HG03097 (cell line): ENCODE measurements around the gene PRDM5.
"Not testable (repeated sequence)": the region's sequence is repeated elsewhere in the genome, so short reads cannot be mapped to it uniquely, and the experiment has no call there.

Experiments used
- ATAC-seq: cut with Tn5 transposase; IDR thresholded peaks from one replicate; pipeline ENCODE4 v1.9.1; 2021; ENCODE audit not compliant: unreplicated experiment, low FRiP score

The PRDM5 gene

DNA sequence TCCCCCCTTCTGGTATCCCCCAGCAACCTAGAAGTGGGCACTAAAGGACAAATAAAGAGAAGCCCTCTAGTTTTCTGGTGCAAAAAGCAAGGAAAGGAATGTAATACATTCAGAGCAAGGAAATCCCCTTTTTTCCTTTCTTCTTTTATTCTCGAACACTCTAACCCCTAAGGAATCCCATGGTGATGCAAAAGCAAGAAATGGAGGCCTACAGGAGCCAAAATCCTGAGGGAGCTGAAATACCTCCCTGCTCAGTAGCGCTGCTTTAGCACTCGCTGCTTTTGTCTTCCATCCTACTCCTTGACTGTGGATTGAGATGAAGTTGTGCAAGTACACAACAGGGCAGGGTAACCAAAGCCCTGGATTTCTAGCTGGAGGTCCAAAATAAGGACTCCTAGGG, 251.0 kb downstream of the PRDM5 start:
- ATAC-seq: no peak

DNA sequence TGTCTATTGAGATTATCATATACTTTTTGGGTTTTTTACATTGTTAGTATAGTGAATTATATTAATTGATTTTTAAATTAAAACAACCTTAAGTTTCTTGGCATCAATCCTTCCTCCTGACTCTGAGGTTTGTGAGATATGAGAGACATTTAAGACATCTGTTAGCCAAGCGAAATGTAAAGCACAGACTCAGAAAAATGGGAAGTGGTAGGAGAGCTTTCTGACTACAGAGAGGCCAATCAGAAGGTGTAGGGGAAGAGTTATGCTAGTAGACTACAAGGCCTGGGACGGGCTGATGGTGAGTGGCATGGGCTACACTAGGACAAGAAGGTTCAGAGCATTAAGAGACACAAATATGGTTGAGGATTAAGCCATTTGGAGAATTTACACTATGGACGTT, 255.4 kb downstream of the PRDM5 start:
- ATAC-seq: no peak

DNA sequence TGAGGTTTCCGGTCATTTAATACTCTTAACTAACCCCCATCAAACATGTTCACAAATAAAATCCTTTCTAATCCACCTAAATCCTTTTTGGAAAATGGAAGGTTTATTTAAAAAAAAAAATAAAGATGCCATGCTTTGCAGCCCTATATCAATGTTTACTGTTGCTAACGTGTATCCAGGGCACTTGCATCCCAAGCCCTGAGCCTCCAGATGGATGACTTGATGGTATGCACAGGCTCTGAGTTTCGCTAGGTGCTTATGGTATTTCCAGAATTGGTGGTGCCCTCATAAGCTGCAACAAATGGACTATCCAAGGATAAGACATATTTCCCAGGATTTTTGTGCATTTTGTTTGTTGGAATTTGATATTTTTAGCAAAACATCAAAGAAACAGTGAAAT, 257.7 kb downstream of the PRDM5 start:
- ATAC-seq: no peak

DNA sequence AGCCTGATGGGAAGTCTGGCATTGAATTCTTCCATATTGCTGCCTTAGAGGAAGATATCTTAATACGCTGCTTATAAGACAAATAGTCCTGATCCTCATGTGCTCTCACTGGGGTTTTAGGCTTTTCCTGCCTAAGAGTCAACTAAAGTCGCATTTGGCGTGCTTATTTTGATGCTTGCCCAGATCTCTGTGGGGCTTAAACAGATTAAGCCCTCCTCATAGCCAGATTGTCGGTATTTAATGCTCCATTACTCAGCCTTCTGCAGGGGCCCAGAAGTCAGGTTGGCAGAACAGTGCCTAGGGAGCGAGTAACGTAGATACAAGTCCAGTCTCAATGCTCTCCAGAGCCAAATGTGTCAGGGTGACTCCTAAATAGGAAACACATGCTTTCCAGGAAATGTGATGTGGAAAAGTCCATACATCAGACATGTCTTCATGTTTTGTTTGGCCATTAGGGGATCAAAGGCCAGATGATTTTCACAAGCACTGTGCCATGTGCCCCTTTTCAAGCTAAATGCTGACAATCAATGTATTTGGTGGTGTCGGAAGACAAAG, 262.8 kb downstream of the PRDM5 start:
- ATAC-seq: no peak

DNA sequence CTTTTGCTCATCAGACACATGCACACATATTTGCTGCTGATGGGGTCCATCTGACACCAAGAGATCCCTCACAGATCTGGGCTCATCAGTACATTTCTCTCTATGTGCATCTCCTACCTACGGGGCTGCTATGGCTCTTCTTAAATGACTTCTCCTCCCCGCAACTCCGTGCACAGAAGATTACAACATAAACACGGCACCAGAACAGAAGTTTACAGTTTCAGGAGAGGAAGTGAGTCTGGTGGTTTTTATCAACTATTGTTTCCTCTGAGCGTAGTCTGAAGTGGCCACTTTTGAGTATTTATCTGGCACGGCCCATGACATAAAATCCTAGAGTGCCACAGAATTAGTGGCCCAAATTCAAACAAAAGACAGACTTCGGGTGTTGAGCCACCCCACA, 263.8 kb downstream of the PRDM5 start:
- no peak for ATAC-seq

DNA sequence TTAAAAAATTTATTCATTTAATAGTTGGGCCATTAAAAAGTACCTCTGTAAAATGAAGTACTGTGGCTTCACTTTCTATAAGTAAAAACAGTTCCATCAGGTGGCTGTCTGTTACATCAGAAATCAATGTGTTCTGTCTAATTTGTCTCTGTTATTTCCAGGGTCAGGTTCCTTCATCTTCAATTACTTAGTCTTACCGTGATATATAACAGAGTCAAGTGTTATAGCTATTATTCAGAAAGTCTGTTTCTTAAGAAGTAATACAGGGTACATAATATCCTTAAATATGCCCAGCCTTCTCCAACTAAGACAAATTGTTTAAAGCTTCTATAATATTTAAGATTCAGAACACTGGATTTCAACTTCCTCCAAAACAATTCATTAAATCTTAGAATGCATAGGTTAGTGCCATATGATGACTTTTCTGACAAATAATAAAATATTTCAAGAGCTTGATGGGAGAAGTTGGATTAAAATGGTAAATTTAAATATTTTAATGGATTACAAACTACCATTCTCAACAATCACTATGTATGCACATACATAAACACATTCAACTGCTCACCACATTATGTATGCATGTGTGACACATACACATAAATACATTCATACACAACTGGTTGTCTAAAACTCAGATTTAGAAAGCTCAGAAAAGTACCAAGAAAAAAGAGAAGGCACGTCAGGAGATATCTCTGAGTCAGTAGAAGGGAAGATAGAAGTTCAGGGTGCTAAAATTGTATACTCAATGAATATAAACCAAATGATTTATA, 268.5 kb downstream of the PRDM5 start:
- ATAC-seq: no peak

DNA sequence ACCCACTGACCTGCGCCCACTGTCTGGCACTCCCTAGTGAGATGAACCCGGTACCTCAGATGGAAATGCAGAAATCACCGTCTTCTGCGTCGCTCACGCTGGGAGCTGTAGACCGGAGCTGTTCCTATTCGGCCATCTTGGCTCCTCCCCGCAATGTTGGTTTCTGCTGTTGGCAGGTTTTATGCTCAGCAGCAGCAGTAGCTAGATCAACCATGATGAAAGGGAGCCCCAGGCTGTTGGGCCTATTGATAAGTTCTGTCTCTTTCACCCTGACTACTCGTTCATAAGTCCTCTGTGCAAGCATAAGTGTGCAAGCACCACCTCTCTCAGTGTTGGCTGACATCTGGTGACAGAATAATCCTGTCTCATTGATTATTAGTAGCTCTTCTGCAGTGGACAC, 274.2 kb downstream of the PRDM5 start:
- not testable (repeated sequence) for ATAC-seq
